HG03095 (cell line): ENCODE results near the gene FAM200B.

ENCODE experiments used
- ATAC-seq: cut with Tn5 transposase; IDR thresholded peaks from one replicate; pipeline ENCODE4 v1.9.1; 2021; ENCODE audit warnings: moderate library complexity; ENCODE audit not compliant: unreplicated experiment

FAM200B gene

GRCh38 chr4:15667006-15667405 lies 14.6 kb upstream of the FAM200B start:
- no peak for ATAC-seq

- no peak for ATAC-seq
Observed at GRCh38 chr4:15668566-15669435, 12.8 kb upstream of the FAM200B start.

GRCh38 chr4:15670576-15670975 lies 11.1 kb upstream of the FAM200B start:
- no peak for ATAC-seq

- no peak for ATAC-seq
Observed at GRCh38 chr4:15672101-15672500, 9.5 kb upstream of the FAM200B start.

- ATAC-seq: no peak
Observed at GRCh38 chr4:15673337-15673736, 8.3 kb upstream of the FAM200B start.

GRCh38 chr4:15674046-15674445 lies 7.6 kb upstream of the FAM200B start:
- ATAC-seq: no peak

GRCh38 chr4:15674926-15675325 lies 6.7 kb upstream of the FAM200B start:
- no peak for ATAC-seq

GRCh38 chr4:15675356-15675755 lies 6.3 kb upstream of the FAM200B start:
- no peak for ATAC-seq

- no peak for ATAC-seq
Observed at GRCh38 chr4:15676039-15676438, 5.6 kb upstream of the FAM200B start.

GRCh38 chr4:15676899-15677298 lies 4.7 kb upstream of the FAM200B start:
- ATAC-seq: no peak

- ATAC-seq: no peak
Observed at GRCh38 chr4:15677507-15677988, 4.1 kb upstream of the FAM200B start.

- no peak for ATAC-seq
Observed at GRCh38 chr4:15681067-15681371, 608 bp upstream of the FAM200B start.

- no peak for ATAC-seq
Observed at GRCh38 chr4:15682242-15683142, 865 bp downstream of the FAM200B start.

- ATAC-seq: no peak
Observed at GRCh38 chr4:15683143-15683495, 1.5 kb downstream of the FAM200B start.

- ATAC-seq: no peak
Observed at GRCh38 chr4:15684498-15684897, 2.9 kb downstream of the FAM200B start.

- ATAC-seq: no peak
Observed at GRCh38 chr4:15688051-15688450, 6.4 kb downstream of the FAM200B start.

GRCh38 chr4:15689540-15689939 lies 7.9 kb downstream of the FAM200B start:
- no peak for ATAC-seq

- no peak for ATAC-seq
Observed at GRCh38 chr4:15690020-15690809, 8.6 kb downstream of the FAM200B start.

- no peak for ATAC-seq
Observed at GRCh38 chr4:15691346-15692135, 9.9 kb downstream of the FAM200B start.

GRCh38 chr4:15692602-15693001 lies 11.0 kb downstream of the FAM200B start:
- no peak for ATAC-seq
